CD4-positive, alpha-beta T cell treated with Interferon alpha-2 for 1 hour (primary cell): ENCODE measurements around the gene ZNF213.
A peak's percentile ranks its signal among the peaks of the same experiment; 100 is the strongest.
"Not testable (repeated sequence)": the region's sequence is repeated elsewhere in the genome, so short reads cannot be mapped to it uniquely, and the experiment has no call there.

Experiments used
- DNase-seq, 2 donors: peaks; one replicate each; pipeline ENCODE4 v3.0.0-alpha.2; 2020 to 2022

ZNF213 gene

DNA sequence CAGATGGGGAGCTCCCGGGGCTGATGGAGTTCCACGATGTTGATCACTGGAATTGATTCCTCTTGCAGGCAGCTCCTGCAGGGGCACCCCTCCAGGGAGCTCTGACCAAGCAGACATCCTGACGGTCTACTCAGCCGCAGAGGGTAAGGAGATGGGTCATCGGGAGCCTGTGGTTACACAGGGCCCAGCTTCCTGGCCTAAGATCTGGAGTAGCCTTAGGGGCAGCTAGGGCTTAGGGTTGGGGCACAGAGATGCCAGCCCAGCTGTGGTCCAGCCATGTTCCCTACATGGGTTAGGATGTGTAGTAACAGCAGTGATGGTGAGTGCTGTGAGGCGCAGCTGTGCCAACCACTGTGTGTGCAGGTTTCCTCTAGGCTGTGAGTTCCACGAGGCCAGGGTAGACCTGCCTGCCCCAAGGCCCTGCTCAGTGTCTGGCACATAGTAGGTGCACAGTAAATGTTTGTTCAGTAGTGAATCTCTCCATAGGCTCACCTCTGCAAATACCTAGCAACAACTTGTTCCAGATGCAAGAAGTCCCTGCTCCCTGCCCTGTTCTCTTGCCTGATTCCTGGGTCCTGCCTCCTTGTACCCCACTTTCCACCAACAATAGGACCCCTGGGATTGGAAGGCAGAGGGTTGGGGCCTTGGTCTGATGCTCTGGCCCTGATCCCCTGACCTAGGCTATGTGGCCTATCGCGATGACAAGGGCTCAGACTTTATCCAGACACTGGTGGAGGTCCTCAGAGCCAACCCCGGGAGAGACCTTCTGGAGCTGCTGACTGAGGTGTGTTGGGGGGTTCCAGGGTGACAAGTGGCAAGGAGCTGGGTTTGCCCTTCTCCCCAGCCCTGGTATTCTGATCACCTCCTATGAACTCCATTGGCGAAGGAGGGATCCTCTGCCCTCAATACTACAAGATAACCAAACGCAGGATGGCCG, 13.7 kb downstream of the ZNF213 start:
- no peak for DNase-seq

DNA sequence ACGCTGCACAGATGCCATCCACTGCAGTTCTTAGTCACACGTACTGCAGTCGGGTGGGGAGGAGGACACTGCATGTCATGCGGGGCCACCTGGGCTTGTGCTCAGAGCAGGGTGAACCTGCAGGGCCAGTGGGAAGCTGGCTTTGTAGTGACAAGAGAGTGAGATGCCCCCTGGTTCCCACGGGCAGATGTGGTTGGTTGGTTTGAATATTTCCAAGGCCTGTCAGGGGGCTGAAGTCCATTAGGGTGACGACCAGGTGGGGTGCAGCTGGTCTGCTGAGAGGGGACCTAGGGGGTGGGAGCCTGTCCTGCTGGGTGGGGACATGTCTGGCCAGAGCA, 14.3 kb downstream of the ZNF213 start:
- DNase-seq: no peak

DNA sequence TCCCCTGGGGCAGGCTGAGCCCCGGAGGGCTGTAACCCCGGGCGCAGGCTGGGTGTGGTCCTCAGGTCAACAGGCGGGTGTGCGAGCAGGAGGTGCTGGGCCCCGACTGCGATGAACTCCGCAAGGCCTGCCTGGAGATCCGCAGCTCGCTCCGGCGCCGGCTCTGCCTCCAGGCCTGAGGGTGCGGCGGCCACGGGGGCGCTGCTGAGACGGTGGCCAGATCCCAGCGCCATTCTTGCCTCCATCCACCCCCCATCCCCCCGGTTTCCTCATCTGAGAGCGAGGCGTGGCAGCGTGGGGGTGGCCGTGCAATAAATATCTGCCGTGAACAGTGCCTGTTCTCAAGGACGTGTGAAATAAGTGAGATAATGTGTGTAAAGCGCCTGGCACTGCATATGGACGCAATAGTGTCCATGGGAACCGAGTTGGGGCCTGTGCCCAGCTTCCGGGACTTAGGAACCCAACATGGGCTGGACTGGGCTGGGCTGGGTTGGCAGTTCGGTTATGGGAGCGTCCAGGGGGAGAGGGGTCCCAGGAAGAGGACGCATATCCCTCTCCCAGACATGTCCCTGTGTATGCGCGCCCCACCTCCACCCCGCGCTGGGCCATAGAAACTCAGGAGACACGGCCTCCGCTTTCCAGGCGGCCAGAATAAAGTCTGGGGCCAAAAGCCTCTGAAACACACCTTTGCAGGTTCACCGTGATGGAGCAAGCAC, 15.0 kb downstream of the ZNF213 start:
- peak; percentile 54 to 61 for DNase-seq

DNA sequence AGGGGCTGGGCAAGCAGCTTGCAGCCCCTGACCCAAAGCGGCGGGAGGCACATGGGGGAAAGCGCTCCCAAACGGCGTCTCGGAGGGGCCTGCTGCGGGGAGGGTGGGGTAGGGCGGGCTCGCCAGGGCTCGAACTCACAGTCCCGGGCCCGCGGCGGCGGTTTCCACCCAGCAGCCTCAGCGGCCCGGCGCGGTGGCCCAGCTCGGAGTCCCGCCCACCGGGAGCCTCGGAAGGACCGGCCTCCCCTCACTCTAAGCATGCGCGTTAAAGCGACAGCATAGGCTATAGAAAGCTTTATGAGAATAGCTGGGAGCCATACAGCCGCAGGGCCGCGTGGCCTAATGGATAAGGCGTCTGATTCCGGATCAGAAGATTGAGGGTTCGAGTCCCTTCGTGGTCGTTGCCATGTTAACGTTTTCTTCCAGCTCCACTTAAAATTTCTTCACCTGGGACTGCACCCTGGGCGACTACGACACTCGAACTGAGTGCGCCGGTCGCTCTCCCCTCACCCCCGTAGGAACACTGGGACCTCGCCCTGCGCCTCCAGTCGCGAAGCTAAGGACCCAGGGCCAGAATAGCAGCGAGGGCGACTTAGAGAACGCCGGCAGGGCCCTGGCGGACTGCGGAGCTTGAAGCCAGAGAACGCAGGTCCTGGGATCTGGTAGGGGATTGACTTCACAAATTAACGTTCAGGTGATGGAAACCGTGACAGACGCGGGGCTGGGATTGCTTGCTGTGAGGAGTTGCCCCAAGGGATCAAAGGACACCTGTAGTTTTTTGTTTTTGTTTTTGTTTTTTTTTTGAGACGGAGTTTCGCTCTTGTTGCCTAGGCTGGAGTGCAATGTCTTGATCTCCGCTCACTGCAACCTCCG, 15.8 kb downstream of the ZNF213 start:
- peak; percentile 96 to 99 for DNase-seq

DNA sequence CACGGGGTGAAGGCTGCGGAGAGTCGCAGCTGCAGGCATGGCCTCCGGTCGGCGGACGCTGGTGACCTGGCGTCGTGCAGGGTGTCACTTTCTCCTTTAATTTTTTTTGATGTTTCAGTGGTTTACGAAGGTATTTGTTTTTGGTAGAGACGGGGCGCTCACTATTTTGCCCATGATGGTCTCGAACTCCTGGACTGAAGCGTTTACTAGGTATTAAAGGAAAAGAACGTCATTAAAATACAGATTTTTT, 17.1 kb downstream of the ZNF213 start:
- DNase-seq: no peak

DNA sequence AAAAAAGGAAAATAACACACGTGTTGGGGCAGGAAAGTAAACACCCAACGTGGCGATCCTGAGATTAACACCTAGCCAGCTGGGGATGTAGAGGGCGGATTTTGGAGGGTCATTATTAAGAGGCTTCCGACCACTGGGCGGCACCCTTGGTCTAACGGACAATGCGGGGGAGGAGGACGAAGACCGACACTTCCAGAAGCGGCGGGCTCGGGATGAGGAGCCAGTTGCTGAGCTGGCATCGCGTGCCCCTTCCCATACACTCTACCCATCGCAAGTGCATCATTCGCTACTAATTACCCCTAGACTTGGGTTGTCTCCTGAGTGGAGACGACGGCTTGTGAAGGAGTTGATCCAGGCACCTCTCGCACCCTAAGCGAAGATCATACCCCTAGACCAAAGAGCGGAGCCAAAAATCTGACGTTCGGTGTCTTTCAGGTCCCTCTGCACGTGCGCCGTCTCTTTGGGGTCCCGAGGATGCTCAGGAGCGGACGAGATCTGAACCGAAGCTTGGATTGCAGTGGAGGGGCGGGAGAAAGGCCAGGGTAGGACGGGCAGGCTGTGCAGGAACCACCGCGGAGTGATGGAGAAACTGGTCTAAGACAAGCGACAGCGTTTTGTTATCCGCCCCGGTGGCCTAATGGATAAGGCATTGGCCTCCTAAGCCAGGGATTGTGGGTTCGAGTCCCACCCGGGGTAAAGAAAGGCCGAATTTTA, 17.6 kb downstream of the ZNF213 start:
- peak; percentile 83 to 87 for DNase-seq

DNA sequence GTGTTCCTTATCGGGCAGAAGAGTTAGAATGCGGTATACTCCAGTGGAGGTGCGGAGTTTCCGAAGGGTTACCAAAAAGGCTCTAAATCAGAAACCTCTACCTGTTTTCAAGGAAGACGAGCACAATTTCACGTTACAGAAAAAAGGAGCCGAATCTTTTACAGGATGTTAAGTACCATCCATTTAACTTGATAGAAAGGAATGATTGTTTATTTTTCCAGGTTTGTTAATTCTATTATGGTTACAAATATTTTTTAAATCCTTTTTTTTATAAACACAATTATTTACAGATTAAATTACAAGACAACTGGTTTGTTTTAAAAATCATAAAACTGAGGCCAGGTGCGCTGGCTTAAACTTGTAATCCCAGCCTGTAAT, 18.2 kb downstream of the ZNF213 start:
- DNase-seq: no peak

DNA sequence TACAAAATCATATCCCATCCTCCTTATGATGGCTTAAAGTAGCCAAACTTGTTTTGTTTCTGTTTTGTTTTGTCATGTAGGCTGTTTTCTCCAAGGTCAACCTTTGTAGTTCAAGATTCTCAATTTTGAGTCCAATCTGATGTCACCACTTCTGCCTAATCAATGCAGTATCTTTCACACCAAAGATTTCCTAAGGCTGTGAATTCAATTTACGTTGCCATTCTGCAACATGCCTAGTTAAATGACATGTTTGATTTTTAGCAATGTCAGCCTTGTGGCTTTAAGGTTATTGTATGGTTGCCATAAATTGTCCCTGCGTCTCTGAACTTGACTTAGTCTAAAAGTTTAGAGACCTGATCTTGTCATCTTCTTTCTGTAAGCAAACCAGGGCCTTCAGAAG, 20.4 kb downstream of the ZNF213 start:
- DNase-seq: no peak

DNA sequence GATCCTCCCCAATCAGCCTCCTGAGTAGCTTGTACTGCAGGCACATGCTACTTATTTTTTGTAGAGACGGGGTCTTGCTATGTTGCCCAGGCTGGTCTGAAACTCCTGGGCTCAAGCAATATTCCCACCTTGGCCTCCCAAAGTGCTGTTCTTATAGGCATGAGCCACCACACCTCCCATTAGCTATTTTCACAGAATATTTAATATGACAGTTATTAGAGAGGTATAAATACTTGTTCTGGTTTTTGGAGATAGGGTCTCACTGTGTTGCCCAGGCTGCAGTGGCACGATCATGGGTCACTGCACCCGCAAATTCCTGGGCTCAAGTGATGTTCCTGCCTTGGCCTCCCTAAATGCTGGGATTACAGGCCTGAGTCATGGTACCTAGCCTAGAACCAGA, 21.1 kb downstream of the ZNF213 start:
- no peak for DNase-seq

DNA sequence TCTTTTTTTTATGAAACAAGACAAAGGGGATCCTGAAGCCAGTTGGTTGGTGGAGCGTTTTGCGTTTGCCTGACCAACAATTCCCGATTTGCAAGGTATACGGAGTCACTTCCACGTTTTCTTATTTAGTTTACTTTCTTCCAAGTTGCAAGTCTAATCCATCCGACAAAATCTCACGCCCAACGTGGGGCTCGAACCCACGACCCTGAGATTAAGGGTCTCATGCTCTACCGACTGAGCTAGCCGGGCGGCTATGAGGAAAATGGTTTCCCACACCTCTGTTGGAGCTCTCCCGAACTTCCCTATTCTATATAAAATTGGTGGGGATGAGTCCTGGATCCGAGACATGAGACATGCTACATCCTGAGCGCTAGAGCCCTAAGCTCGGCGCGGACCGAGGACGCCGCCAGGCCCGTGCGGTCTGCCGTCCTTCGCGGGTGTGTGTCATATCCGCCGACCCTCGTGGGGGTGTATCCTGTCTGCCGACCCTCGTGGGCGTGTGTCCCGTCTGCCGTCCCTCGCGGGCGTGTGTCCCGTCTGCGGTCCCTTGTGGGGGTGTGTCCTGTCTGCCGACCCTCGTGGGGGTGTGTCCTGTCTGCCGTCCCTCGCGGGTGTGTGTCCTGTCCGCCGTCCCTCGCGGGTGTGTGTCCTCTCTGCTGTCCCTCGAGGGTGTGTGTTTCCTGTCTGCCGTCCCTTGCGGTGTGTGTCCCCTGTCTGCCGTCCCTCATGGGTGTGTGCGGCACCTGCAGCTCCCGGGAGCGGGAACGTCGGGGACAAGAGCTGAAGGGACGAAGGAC, 22.6 kb downstream of the ZNF213 start:
- peak; percentile 73 to 76 for DNase-seq

DNA sequence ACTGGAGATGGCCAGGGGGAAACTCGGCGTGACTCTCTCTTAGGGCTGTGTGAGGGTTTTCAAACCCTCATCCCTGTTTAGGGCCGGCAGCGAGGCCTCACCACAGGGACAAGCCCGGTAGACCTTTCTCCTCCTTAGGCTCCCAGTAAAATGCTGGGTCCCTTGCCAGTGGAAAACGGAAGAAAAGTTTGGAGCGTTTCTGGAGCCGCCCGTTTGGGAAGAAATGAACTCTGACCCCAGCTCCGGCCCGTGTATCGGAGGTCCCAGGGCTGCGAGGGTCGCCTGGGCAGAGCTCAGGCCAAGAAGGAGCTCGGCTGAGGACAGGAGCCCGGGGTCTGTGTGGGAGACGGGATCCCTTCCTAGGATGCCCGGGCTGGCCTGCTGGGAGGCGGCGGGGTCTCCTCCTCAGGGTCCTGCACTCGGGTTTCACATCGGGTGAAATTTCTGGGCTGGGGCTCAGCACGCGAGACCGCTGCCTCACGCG, 23.2 kb downstream of the ZNF213 start:
- DNase-seq: no peak

DNA sequence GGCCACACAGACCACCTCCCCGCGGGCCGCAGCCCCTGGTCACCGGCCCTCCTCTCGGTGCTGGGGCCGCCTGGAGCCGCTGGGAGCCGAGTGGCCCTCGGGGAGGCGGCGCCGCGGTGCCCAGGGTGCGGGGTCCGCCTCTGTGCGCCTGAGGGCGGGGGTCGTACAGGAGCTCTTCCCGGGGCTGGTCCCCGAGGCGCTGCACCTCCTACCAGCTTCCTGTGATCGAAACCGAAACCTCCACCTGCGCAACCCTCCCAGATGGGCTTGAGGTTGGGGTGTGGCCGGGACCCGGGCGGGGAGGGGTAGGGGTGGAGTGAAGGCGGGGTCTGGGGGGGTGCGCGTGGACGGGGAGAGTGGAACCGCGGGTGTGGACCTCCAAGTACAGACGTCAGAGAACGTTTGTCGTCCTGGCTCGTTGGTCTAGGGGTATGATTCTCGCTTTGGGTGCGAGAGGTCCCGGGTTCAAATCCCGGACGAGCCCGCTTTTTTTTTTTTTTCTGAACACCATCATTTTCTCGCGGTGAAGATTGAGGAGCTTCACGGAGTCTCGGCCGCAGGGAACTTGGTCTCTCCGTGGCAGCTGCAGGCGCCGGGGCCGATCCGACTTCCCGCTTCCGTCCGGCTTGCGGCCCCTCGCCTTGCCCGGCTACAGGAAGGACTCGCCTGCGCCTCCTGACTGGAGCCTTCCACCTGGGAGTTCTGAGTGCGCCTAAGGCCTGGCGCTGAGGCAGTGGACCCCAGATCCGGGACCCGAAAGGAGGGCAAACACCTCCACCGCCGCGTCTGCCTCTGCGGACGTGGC, 23.9 kb downstream of the ZNF213 start:
- peak; percentile 93 to 97 for DNase-seq

DNA sequence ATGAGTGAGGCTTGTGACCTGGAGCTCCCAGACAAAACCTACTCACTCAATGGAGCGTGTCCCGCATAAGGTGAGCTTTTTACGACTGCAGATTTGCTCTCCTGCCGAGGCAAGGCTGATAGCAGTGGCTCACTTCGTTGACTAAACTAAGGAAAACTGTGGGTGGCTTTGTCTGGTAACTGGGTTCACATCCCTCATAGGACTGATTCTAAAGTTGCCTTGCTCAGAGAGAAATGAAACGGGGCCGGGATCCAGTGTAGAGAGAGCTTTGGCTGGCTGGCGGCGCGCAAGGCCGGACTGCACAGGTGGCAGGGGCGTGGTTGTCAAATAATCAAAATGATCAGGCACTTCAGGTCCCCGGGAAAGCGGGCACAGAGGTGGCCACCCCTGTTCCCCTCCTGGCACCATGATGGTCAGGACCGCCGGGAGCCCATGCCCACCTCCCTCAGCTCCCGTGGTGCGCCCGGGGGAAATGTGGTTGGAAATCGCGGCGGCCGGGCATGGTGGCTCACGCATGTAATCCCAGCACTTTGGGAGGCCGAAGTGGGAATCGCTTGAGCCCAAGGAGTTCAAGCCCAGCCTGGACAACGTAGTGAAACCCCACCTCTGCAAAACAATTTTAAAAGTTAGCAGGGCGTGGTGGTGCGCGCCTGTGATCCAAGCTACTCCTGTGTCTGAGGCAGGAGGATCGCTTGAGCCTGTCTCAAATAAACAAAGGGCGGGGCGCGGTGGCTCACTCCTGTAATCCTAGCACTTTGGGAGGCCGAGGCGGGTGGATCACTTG, 26.6 kb downstream of the ZNF213 start:
- DNase-seq: no peak

DNA sequence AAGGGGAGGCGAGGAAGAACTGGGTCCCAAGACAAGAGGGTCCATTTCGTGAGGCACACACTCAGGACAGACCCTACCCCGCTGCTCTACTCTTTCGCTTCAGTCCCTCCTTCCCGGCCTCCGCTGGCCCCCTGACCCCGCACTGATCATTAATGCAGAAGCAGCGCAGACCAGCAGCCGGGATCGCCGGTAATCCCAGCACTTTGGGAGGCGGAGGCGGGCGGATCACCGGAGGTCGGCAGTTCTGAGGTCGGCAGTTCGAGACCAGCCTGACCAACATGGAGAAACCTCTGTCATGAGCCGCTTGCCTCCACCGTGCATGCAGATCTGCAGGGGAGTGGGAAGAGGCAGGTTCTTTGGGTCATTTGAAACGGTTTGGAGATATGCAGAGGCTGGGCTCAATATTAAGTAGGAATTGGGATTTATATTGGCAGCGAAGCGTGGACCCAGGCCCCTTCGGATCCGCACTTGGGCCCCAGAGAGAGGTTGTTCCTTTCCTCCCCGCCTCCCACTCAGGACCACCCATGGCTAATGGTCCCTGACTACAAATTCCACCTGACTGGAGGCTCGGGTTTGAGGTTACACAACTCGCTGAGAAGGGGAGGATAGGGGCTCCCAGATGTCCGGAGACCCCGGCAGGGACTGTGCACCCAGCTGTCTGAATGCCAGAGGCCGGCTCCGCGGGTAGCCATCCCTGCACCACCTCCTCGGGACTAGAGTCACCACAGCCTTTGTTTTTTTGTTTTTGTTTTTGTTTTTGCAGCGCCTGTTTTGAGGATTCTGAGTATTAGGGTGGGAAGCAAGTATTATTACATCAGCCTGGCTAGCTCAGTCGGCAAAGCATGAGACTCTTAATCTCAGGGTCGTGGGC, 29.5 kb downstream of the ZNF213 start:
- DNase-seq: no peak

DNA sequence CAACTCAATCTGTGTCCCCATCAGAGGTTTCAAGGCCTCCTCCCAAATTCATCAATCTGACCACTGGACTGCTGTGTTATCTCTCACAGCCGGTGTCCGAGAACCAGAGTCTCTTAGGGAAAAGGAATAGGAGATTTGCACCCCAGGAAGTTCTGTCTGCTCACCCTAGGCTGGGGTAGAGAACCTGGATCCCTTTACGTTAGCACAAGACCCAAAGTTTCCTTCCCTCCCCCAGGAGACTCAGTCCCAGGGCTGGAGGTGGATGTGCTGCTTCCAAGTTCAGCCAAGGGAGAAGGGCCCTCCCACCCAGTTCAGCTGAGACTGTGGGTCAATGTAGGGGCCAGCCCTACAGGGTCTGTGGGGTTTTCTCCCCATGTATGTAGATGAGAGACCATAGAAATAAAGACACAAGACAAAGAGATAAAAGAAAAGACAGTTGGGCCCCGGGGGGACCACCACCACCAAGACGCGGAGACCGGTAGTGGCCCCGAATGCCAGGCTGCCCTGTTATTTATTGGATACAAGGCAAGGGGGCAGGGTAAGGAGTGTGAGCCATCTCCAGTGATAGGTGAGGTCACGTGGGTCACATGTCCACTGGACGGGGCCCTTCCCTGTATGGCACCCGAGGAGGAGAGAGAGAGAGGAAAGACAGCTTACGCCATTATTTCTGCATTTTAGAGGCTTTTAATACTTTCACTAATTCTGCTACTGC, 30.4 kb downstream of the ZNF213 start:
- DNase-seq: no peak

DNA sequence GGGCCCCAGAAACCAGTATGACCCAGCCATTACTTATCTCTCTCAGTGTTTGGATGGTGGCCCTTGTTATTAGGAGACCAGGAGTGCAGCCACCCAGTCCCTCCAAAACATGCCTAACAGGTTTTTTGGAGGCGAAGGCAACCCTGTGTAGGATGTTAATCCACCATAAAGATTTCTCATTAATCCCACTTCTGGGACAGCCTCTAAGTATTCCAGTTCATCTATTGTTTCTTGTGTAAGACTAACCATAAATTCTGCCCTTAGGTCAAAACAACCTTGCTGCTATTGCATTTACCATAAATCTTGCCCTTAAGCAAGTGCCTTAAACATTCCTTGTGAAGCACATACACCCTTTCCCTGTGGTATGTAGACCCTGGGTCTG, 31.7 kb downstream of the ZNF213 start:
- no peak for DNase-seq

DNA sequence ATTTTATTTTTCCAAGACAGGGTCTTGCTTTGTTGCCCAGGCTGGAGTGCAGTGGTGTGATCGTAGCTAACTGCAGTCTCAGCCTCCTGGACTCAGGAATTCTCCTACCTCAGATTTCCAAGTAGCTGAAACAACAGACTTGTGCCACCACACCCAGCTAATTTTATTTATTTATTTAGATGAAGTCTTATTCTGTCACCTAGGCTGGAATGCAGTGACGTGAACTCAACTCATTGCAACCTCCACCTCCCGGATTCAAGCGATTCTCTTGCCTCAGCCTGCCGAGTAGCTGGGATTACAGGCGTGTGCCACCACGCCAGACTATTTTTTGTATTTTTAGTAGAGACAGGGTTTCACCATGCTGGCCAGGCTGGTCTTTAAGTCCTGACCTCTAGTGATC, 33.9 kb downstream of the ZNF213 start:
- not testable (repeated sequence) for DNase-seq

DNA sequence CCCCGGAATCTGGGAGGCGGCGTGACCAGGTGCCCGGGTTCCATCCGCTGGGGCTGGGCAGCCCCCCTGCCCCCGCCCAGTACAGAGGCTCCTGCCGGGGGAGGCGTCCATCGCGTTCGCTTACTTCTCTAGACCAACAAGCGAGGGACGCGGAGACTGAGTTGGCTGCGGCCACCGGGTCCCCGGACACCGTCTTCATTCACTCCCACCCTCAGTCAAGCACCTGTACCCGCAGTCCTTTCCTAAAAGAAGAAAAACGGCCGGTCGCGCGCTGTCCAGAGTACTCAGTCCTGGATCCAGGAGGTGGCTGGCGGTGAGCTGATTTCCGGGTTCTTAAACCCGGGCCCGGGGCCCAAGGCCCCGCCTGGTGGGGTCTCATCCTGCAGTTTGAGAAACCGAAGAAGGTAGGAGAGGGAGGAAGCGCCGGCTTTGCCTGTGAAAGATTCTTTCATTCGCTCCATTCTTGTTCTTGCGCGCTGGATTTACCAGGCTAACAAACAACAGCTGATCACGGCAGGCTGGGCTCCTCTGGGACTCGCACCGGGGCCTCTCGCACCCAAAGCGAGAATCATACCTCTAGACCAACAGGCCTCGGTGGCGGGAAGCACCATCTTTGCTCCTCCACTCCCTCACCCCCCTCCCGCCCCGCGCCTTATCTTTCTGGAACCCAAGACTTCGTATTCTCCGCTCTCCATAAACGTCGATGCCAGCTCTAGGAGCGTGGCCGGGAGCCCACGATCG, 35.8 kb downstream of the ZNF213 start:
- DNase-seq: peak in 1 of 2 donors; percentile 28
